H1 (cell line): Measurements from ENCODE around the gene DCN. TPM values are rescaled to one million over a fixed set of nuclear protein-coding genes. Genes with fewer than 3 reads are reported as not detected.

Source experiments
- ATF3 ChIP-seq: IDR thresholded peaks from 2 replicates; pipeline ENCODE4 v1.6.1; 2011; ENCODE audit warnings: low read depth, mild to moderate bottlenecking, low read length; ENCODE audit not compliant: insufficient read depth
- EP300 ChIP-seq, 2 experiments: IDR thresholded peaks; 1 replicate in 1 of 2; 2 replicates in 1 of 2; pipeline ENCODE4 v1.6.1; 2011 to 2012; ENCODE audit warnings: low read depth in 2 of 2, low read length in 2 of 2, mild to moderate bottlenecking in 2 of 2, borderline replicate concordance in 1 of 2, inconsistent platforms in 1 of 2, moderate library complexity in 1 of 2
- FOSL1 ChIP-seq: IDR thresholded peaks from 2 replicates; pipeline ENCODE4 v1.6.1; 2011; ENCODE audit warnings: mild to moderate bottlenecking, low read depth, low read length, moderate library complexity; ENCODE audit not compliant: insufficient read depth
- SIRT6 ChIP-seq: IDR thresholded peaks from one replicate; pipeline ENCODE4 v1.7.1; 2012; ENCODE audit warnings: low read length, inconsistent platforms
- polyA plus RNA-seq, 7 experiments: library from polyadenylated mRNA; depleted of rRNA in 3 of 7; stranded (reverse) in 5 of 7; unstranded in 2 of 7; fragments of >200 nt in 5 of 7; fragments of 200-250 nt in 2 of 7; gene quantifications; 1 replicate in 5 of 7; 2 replicates in 1 of 7; 4 replicates in 1 of 7; pipeline versions ENCODE4 v1.2.1 to v1.2.3, GENCODE V29; 2011 to 2013; ENCODE audit warnings: missing spikeins in 2 of 7, mixed read lengths in 2 of 7
- total RNA-seq: library from RNA; stranded (reverse); fragmentation: NEBNext Ultra II Directional; extraction: Animal tissue kit (Norgen Biotek cat#: 25700); gene quantifications from 2 replicates; pipeline ENCODE4 v1.2.1, GENCODE V29; 2021

The DCN gene
- total and polyA plus RNA-seq, 2 of the 8 experiments (the other 6 are each of a cell fraction or from before 2014, with no cell fraction given) = not detected

GRCh38 chr12:91138337-91138920, 44.2 kb downstream of the DCN start (continued):
- TF ChIP-seq ATF3 (no peak), FOSL1 (no peak), EP300 (IDR thresholded peaks at IDR 0.05; ENCODE audit: borderline replicate concordance in 1 of 2, low read depth in 2 of 2, low read length in 2 of 2) (no peak), SIRT6 (no peak)
